Endothelial cell (in vitro differentiated cells): Measurements from ENCODE around the gene ADAMTS4. TPM values are rescaled to one million over a fixed set of nuclear protein-coding genes. Genes with fewer than 3 reads are reported as not detected.

Experiments used
- DNase-seq: peaks from one replicate; pipeline ENCODE4 v3.0.0; 2021; ENCODE audit warnings: low spot score
- H3K27ac Mint-ChIP-seq: one replicate; pipeline ENCODE4 v1.8.0; 2021; ENCODE audit warnings: mixed read lengths, inconsistent platforms; ENCODE audit not compliant: unreplicated experiment
- H3K27me3 Mint-ChIP-seq: one replicate; pipeline ENCODE4 v1.8.0; 2021; ENCODE audit warnings: mild to moderate bottlenecking, moderate library complexity, mixed read lengths, inconsistent platforms; ENCODE audit not compliant: unreplicated experiment
- H3K36me3 Mint-ChIP-seq: one replicate; pipeline ENCODE4 v1.8.0; 2021; ENCODE audit warnings: mild to moderate bottlenecking, low read depth, mixed read lengths, inconsistent platforms; ENCODE audit not compliant: unreplicated experiment
- H3K4me1 Mint-ChIP-seq: one replicate; pipeline ENCODE4 v1.8.0; 2021; ENCODE audit warnings: mild to moderate bottlenecking, mixed read lengths, inconsistent platforms; ENCODE audit not compliant: unreplicated experiment
- H3K4me3 Mint-ChIP-seq: one replicate; pipeline ENCODE4 v1.8.0; 2021; ENCODE audit warnings: mild to moderate bottlenecking, mixed read lengths, inconsistent platforms; ENCODE audit not compliant: unreplicated experiment
- H3K9me3 Mint-ChIP-seq: one replicate; pipeline ENCODE4 v1.8.0; 2021; ENCODE audit warnings: mixed read lengths, inconsistent platforms; ENCODE audit not compliant: unreplicated experiment
- total RNA-seq: library from RNA; stranded (reverse); fragmentation: NEBNext Ultra II Directional; extraction: Animal tissue kit (Norgen Biotek cat#: 25700); gene quantifications from one replicate; pipeline ENCODE4 v1.2.1, GENCODE V29; 2021; ENCODE audit not compliant: unreplicated experiment
- TF ChIP-seq, protein P1 (sequence below): fragments of 200-600 bp; sonication (generic); IDR thresholded peaks from one replicate; pipeline ENCODE4 v1.5.0; 2021; ENCODE audit warnings: antibody characterized with exemption; ENCODE audit not compliant: unreplicated experiment

ADAMTS4 gene
- total RNA-seq, 1 donor from 2014 or later: 56.8 TPM

GRCh38 chr1:161195171-161195570, 3.7 kb downstream of the ADAMTS4 start:
- H3K27me3 Mint-ChIP-seq: peaks cover 12% of the 10 kb centered on the region
- H3K4me3 Mint-ChIP-seq: peak overlapping the region; percentile 78
- peaks cover 77% of the 10 kb centered on the region for H3K4me1 Mint-ChIP-seq
- H3K27ac Mint-ChIP-seq: peak overlapping the region; percentile 36
- no peak for DNase-seq
- TF ChIP-seq, protein P1, sequence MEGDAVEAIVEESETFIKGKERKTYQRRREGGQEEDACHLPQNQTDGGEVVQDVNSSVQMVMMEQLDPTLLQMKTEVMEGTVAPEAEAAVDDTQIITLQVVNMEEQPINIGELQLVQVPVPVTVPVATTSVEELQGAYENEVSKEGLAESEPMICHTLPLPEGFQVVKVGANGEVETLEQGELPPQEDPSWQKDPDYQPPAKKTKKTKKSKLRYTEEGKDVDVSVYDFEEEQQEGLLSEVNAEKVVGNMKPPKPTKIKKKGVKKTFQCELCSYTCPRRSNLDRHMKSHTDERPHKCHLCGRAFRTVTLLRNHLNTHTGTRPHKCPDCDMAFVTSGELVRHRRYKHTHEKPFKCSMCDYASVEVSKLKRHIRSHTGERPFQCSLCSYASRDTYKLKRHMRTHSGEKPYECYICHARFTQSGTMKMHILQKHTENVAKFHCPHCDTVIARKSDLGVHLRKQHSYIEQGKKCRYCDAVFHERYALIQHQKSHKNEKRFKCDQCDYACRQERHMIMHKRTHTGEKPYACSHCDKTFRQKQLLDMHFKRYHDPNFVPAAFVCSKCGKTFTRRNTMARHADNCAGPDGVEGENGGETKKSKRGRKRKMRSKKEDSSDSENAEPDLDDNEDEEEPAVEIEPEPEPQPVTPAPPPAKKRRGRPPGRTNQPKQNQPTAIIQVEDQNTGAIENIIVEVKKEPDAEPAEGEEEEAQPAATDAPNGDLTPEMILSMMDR: no peak
- H3K9me3 Mint-ChIP-seq: no peaks in the 10 kb centered on the region
- peaks cover 25% of the 10 kb centered on the region for H3K36me3 Mint-ChIP-seq

GRCh38 chr1:161193561-161194235, 5.2 kb downstream of the ADAMTS4 start:
- Mint-ChIP-seq H3K4me3 (no peak overlapping the region), H3K9me3 (no peaks in the 10 kb centered on the region), H3K36me3 (peaks cover 25% of the 10 kb centered on the region), H3K27me3 (peaks cover 9% of the 10 kb centered on the region), H3K27ac (peak overlapping the region; percentile 13), H3K4me1 (peaks cover 71% of the 10 kb centered on the region)
- TF ChIP-seq, protein P1: no peak
- no peak for DNase-seq

DNA sequence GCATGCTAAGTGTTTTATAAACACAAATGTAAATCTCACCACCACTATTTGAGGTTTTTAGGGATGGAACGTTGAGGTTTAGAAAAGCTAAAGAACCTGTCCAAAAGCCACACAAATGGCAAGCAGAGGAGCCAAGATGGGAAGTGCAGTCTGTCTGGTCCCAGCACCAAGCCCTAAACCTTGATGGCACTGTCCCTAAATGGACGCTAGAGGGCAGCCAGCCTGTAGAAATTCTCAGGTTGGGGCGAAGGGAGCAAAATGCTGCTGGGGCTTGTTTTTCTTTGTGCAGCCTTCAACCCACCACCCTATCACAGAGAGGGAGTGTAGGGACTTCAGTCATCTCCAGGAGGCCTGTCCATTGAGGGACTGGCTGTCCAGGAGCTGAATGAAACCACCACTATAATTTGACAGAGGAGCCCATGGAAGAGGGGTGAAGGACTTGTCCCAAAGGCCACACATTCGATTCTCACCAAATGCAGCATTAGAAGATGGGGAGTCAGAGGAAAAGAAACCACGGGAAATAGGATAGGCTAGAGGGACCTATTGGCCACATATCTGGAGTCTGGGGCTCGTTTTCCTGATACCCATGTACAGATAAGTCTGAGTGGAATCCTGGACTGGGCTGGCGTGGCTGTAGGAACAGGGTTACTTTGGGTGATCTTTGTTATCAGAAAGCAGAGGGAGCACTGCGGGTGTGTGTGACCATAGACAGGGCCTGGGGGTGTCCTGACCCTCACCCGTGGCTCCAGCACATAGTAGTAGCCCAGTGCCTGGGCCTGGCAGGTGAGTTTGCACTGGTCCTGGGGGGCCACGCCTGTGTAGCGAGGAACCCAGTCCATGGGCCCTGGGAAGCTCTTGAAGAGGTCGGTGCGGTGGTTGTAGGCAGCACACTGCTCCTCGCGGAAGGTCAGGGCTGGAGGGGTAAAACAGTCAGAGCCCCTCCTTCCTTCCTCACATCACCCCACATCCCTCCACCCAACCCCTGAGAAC, 6.1 kb downstream of the ADAMTS4 start:
- H3K4me1 Mint-ChIP-seq: peaks cover 69% of the 10 kb centered on the region
- peaks cover 25% of the 10 kb centered on the region for H3K36me3 Mint-ChIP-seq
- peak overlapping the region; percentile 13 for H3K27ac Mint-ChIP-seq
- peak; percentile 61 for DNase-seq
- peak overlapping the region; percentile 70 for H3K4me3 Mint-ChIP-seq
- H3K9me3 Mint-ChIP-seq: no peaks in the 10 kb centered on the region
- TF ChIP-seq, protein P1: peak; percentile 79
- H3K27me3 Mint-ChIP-seq: peaks cover 9% of the 10 kb centered on the region

DNA sequence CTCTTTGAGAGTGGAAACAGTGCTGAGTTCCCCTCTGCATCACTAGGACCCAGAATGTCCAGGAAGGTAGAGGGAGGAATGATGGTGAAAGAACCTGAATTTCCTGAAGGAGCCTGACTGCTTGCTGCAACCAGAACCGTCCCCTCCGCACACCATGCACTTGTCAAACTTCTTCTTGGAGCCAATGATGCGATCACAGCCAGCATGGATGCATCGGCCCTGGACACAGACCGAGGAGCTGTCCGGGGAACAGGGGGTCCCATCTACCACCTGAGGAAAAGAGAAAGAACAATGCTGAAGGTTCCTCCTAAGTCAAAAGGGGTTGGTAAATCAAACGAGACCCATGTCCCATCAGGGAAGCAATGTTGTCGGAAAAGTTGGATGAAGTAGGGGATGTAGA, 6.9 kb downstream of the ADAMTS4 start:
- H3K36me3 Mint-ChIP-seq: peaks cover 25% of the 10 kb centered on the region
- no peak overlapping the region for H3K27ac Mint-ChIP-seq
- TF ChIP-seq, protein P1: no peak
- H3K4me1 Mint-ChIP-seq: peaks cover 69% of the 10 kb centered on the region
- DNase-seq: no peak
- no peak overlapping the region for H3K4me3 Mint-ChIP-seq
- H3K27me3 Mint-ChIP-seq: peaks cover 11% of the 10 kb centered on the region
- H3K9me3 Mint-ChIP-seq: no peaks in the 10 kb centered on the region
